ENCODE data around the gene PARN. TPM values are rescaled to one million over a fixed set of nuclear protein-coding genes. Genes with fewer than 3 reads are reported as not detected.
A peak's percentile ranks its signal among the peaks of the same experiment; 100 is the strongest.
"Not testable (repeated sequence)": the region's sequence is repeated elsewhere in the genome, so short reads cannot be mapped to it uniquely, and the experiment has no call there.

Gene PARN
- total and polyA plus RNA-seq, 4 donors = 8.1 to 32.2 (median 22.0) TPM

DNA sequence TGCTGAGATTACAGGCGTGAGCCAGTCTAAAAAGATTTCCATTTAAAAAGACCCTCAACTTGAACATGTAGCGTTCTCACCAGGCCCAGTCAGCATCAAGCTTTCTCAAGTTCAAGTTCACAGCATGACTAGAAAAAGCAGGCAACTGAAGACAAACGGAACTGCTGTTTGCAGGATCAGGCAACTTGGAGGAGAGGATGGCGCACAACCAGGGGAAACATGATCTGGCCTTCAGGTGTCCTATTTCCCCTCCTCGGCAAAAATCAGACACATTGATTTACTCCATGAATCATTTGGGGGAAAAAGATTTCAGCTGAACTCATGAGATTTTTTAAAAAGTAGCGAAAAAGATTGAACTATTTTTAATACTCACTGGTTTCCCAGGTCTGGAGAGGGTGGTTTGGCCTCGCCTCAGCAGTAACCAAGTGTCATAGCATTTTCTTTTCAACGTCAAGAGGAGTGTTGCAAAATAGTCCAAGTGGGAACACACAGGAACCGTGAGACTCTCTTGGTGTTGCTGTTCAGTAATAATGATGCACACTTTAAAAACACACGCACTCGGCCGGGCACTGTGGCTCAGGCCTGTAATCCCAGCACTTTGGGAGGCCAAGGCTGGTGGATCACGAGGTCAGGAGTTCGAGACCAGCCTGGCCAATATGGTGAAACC lies 201.0 kb downstream of the PARN start:
- ATAC-seq (ENCODE audit: low FRiP score); H3K27me3 ChIP-seq (ENCODE audit: control insufficient read depth in 1 of 2, insufficient read depth in 2 of 2, low read length in 1 of 2); H3K9me3 ChIP-seq (ENCODE audit: control insufficient read depth, low read length); H3K4me1 ChIP-seq (ENCODE audit: control insufficient read depth in 1 of 2, insufficient read depth in 2 of 2, low read length in 2 of 2); H3K4me3 ChIP-seq (ENCODE audit: low read length in 2 of 2); DNase-seq; H3K36me3 ChIP-seq (ENCODE audit: control insufficient read depth in 1 of 2, insufficient read depth in 2 of 2, low read length in 1 of 2); intact Hi-C loops (cut with DNase I); H3K27ac ChIP-seq (ENCODE audit: low read depth in 1 of 2, low read length in 2 of 2): not testable (repeated sequence)
- 91 to 95% methylated on average over 14 of the region's 14 CpGs for WGBS, 2 donors

DNA sequence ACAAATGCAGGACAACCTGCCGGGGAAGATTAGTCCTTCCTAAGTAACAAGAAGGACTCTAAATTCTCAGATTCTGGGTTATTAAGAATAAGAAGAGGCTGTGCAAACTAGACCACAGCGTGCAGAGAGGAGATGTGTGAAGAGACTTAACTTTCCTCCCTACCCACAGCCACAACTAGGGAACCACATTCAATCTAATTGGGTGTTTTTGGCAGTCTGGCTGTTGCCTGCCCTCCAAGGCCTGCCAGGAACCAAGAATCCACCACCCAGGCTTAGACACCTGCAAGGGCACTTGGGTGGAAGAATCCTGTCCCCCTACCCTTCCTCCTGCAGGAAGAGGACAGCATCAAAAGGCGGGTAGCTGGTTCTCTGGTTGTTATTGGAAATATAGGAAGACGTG lies 202.0 kb downstream of the PARN start:
- Histone ChIP-seq H3K27ac (ENCODE audit: low read depth in 1 of 2, low read length in 2 of 2) (no peak overlapping the region), H3K4me1 (ENCODE audit: control insufficient read depth in 1 of 2, insufficient read depth in 2 of 2, low read length in 2 of 2) (no peaks in the 10 kb centered on the region), H3K4me3 (ENCODE audit: low read length in 2 of 2) (no peak overlapping the region), H3K9me3 (ENCODE audit: control insufficient read depth, low read length) (no peaks in the 10 kb centered on the region), H3K27me3 (ENCODE audit: control insufficient read depth in 1 of 2, insufficient read depth in 2 of 2, low read length in 1 of 2) (no peaks in the 10 kb centered on the region), H3K36me3 (ENCODE audit: control insufficient read depth in 1 of 2, insufficient read depth in 2 of 2, low read length in 1 of 2) (no peaks in the 10 kb centered on the region)
- intact Hi-C loops (cut with DNase I) = no loop called here
- no peak for ATAC-seq (ENCODE audit: low FRiP score)
- no peak for DNase-seq
- 96 to 98% methylated on average over 4 of the region's 4 CpGs for WGBS, 2 donors

DNA sequence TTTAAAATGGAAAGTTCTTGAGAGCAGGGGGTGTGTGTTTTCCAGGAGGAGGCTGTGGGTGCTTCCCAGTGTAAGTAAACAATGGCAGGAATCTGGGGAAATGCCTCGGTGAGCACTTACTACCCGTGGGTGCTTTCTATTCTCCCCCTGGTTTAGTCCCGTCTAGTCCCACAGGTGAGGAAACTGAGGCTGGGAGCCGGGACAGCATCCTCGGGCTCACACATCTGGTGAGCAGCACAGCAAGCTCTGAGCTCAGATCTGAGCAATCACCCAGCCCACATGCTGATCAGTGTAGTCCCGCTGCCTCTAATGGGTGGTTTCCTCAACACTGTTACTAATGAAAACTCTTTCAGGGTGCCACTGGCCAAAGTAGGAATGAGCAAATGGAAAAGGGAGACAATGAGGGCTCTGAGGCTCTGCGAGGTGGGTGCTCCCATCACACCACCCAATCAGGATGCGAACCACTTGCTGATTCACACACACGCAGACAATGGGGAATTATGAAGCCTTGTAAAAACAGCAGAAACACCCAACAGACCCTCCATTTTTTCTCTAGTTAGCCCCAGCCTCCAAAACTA lies 202.6 kb downstream of the PARN start:
- H3K36me3 ChIP-seq (ENCODE audit: control insufficient read depth in 1 of 2, insufficient read depth in 2 of 2, low read length in 1 of 2) = no peaks in the 10 kb centered on the region
- WGBS, 2 donors = 72 to 78% methylated on average over 9 of the region's 9 CpGs
- ATAC-seq (ENCODE audit: low FRiP score) (no peak), DNase-seq (no peak)
- H3K9me3 ChIP-seq (ENCODE audit: control insufficient read depth, low read length) = no peaks in the 10 kb centered on the region
- H3K4me1 ChIP-seq (ENCODE audit: control insufficient read depth in 1 of 2, insufficient read depth in 2 of 2, low read length in 2 of 2) = no peaks in the 10 kb centered on the region
- H3K27me3 ChIP-seq (ENCODE audit: control insufficient read depth in 1 of 2, insufficient read depth in 2 of 2, low read length in 1 of 2) = no peaks in the 10 kb centered on the region
- H3K4me3 ChIP-seq (ENCODE audit: low read length in 2 of 2) = no peak overlapping the region
- no peak overlapping the region for H3K27ac ChIP-seq (ENCODE audit: low read depth in 1 of 2, low read length in 2 of 2)
- intact Hi-C loops (cut with DNase I) = no loop called here

DNA sequence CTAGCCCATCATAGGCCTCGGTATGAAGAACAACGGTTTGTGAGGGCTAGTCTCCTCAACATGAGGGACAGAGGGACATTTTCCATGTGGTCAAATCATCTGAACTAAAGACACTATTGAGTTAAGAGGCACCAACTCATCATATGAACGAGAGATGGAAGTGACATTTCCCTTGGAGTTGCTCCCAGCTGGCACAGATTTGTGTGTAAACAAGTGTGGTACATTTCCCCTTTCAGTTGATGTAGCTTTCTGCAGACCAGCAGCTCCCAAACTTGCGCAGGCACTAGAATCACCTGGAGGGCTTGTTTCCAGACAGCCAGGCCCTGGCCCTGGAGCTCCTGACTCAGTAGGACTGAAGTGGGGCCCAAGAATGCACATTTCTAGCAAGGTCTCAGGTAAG lies 205.5 kb downstream of the PARN start:
- ATAC-seq (ENCODE audit: low FRiP score) = no peak
- Histone ChIP-seq H3K4me3 (ENCODE audit: low read length in 2 of 2) (no peak overlapping the region), H3K9me3 (ENCODE audit: control insufficient read depth, low read length) (no peaks in the 10 kb centered on the region), H3K27ac (ENCODE audit: low read depth in 1 of 2, low read length in 2 of 2) (no peak overlapping the region), H3K27me3 (ENCODE audit: control insufficient read depth in 1 of 2, insufficient read depth in 2 of 2, low read length in 1 of 2) (no peaks in the 10 kb centered on the region), H3K4me1 (ENCODE audit: control insufficient read depth in 1 of 2, insufficient read depth in 2 of 2, low read length in 2 of 2) (peaks cover 0 to under 1% of the 10 kb centered on the region in 2 donors), H3K36me3 (ENCODE audit: control insufficient read depth in 1 of 2, insufficient read depth in 2 of 2, low read length in 1 of 2) (no peaks in the 10 kb centered on the region)
- intact Hi-C loops (cut with DNase I) = no loop called here
- 62 to 63% methylated on average over 4 of the region's 4 CpGs for WGBS, 2 donors
- DNase-seq = no peak

DNA sequence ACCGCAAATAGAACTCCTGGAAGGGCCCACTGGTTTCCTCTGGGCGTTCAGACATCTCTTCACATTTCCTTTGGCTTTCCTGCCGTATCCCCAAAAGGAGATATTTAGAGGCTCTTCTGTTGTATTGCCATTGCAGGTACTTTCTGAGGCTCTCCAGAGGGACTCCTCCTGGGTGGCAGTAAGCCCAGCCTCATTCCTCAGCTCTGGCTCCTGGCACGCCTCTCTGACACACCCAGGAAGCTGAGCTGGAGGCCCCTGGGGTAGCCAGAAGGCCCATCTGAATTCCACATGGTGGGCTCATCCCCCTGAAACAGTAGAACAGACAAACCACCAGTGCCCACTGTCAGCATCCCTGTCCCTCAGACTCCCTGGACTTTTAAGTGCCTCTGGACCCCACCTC lies 206.7 kb downstream of the PARN start:
- intact Hi-C loops (cut with DNase I) = no loop called here
- Histone ChIP-seq H3K36me3 (ENCODE audit: control insufficient read depth in 1 of 2, insufficient read depth in 2 of 2, low read length in 1 of 2) (no peaks in the 10 kb centered on the region), H3K27ac (ENCODE audit: low read depth in 1 of 2, low read length in 2 of 2) (peak overlapping the region in 1 of 2 donors; percentile 62), H3K9me3 (ENCODE audit: control insufficient read depth, low read length) (no peaks in the 10 kb centered on the region), H3K27me3 (ENCODE audit: control insufficient read depth in 1 of 2, insufficient read depth in 2 of 2, low read length in 1 of 2) (no peaks in the 10 kb centered on the region), H3K4me3 (ENCODE audit: low read length in 2 of 2) (no peak overlapping the region), H3K4me1 (ENCODE audit: control insufficient read depth in 1 of 2, insufficient read depth in 2 of 2, low read length in 2 of 2) (peaks cover 4 to 7% of the 10 kb centered on the region in 2 donors)
- WGBS, 2 donors = 5 to 17% methylated on average over 4 of the region's 4 CpGs
- DNase-seq (no peak), ATAC-seq (ENCODE audit: low FRiP score) (no peak)

DNA sequence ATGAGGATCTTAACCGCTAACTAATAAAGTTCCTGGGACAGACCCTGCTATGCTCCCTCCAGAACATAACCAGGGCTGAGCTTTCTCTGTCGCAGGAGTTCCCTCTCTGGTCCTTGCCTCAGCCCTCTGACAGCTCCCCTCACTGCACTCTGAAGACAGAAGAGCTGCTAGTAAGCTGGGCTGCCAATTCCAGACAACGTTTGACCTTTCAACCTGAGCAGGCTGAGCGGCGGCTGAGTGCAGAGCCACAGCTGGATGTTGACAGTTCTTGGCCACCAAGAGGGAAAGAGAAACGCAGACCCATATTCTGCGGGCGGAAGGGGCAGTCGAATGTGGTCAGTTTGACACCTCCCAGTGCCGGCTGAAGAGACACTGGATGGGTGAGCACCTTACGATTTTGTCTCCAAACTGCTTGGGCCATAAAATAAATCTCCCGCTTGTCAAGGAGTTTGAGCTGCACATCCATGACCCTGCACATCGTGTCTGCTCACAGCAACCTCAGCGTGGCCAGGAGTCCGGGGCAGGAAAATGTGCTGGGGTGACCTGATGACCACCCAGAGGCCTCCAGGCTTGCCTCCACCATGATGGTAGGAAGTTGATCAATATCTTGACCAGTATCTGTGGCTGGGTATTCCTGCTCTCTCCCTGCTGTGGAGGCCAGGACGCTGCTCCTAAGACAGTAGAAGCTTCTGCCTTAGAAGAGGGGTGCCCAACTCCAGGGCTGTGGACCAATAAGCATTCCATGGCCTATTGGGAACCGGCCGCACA lies 209.2 kb downstream of the PARN start:
- Histone ChIP-seq H3K9me3 (ENCODE audit: control insufficient read depth, low read length) (no peaks in the 10 kb centered on the region), H3K27ac (ENCODE audit: low read depth in 1 of 2, low read length in 2 of 2) (no peak overlapping the region), H3K36me3 (ENCODE audit: control insufficient read depth in 1 of 2, insufficient read depth in 2 of 2, low read length in 1 of 2) (no peaks in the 10 kb centered on the region), H3K4me3 (ENCODE audit: low read length in 2 of 2) (no peak overlapping the region), H3K27me3 (ENCODE audit: control insufficient read depth in 1 of 2, insufficient read depth in 2 of 2, low read length in 1 of 2) (no peaks in the 10 kb centered on the region), H3K4me1 (ENCODE audit: control insufficient read depth in 1 of 2, insufficient read depth in 2 of 2, low read length in 2 of 2) (peaks cover 4 to 7% of the 10 kb centered on the region in 2 donors)
- DNase-seq (peak in 1 of 2 donors; percentile 36), ATAC-seq (ENCODE audit: low FRiP score) (no peak)
- intact Hi-C loops (cut with DNase I) = no loop called here
- 93 to 95% methylated on average over 18 of the region's 18 CpGs for WGBS, 2 donors

DNA sequence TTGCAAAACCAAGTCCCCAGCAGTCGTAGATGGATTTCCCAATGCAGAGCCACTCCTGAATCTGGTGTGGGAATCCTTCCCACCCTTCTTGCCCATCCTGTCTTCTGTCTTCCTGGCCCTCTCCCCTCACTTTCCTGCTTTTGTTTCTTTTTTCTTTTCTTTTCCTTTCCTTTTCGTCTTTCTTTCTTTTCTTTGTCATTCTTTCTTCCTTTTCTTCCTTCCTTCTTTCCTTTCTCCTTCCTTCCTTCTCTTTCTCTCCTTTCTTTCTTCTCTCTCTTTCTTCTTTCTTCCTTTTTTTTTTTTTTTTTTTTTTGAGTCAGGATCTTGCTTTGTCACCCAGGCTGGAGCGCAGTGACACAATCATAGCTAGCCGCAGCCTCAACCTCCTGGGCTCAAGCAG lies 209.8 kb downstream of the PARN start:
- H3K36me3 ChIP-seq (ENCODE audit: control insufficient read depth in 1 of 2, insufficient read depth in 2 of 2, low read length in 1 of 2); H3K27me3 ChIP-seq (ENCODE audit: control insufficient read depth in 1 of 2, insufficient read depth in 2 of 2, low read length in 1 of 2); H3K27ac ChIP-seq (ENCODE audit: low read depth in 1 of 2, low read length in 2 of 2); H3K4me1 ChIP-seq (ENCODE audit: control insufficient read depth in 1 of 2, insufficient read depth in 2 of 2, low read length in 2 of 2); H3K4me3 ChIP-seq (ENCODE audit: low read length in 2 of 2); ATAC-seq (ENCODE audit: low FRiP score); DNase-seq; H3K9me3 ChIP-seq (ENCODE audit: control insufficient read depth, low read length); intact Hi-C loops (cut with DNase I): not testable (repeated sequence)
- 93 to 94% methylated on average over 4 of the region's 4 CpGs for WGBS, 2 donors

DNA sequence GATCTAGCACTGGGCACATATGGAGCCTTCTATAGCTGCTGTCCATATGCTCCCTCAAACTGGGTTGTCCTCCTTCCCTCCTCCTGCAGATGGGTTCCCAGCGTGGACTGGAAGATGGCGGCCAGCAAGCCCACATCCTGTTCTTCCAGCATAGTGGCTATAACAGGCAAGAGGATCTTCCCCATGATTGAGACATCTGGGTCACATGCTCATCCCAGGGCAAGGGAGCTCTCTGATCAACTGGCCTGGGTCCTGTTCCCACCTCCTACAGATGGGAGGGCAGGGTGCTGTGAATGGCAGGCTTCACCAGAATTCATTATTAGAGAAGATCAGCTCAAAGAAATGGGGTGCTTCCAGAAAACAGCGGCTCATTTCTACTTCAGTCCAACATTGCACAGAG lies 210.2 kb downstream of the PARN start:
- 94 to 99% methylated on average over 3 of the region's 3 CpGs for WGBS, 2 donors
- Histone ChIP-seq H3K27ac (ENCODE audit: low read depth in 1 of 2, low read length in 2 of 2) (no peak overlapping the region), H3K4me3 (ENCODE audit: low read length in 2 of 2) (no peak overlapping the region), H3K9me3 (ENCODE audit: control insufficient read depth, low read length) (no peaks in the 10 kb centered on the region), H3K36me3 (ENCODE audit: control insufficient read depth in 1 of 2, insufficient read depth in 2 of 2, low read length in 1 of 2) (no peaks in the 10 kb centered on the region), H3K4me1 (ENCODE audit: control insufficient read depth in 1 of 2, insufficient read depth in 2 of 2, low read length in 2 of 2) (peaks cover 4 to 7% of the 10 kb centered on the region in 2 donors), H3K27me3 (ENCODE audit: control insufficient read depth in 1 of 2, insufficient read depth in 2 of 2, low read length in 1 of 2) (no peaks in the 10 kb centered on the region)
- intact Hi-C loops (cut with DNase I) = loop anchor here in 1 of 2 donors (10.0 kb wide), 1 partner anchor 55 kb away; no protein-coding TSS in a partner anchor
- ATAC-seq (ENCODE audit: low FRiP score) = no peak
- DNase-seq = no peak
